Neural cell (in vitro differentiated cells): ENCODE data around the gene DALRD3. TPM values are rescaled to one million over a fixed set of nuclear protein-coding genes. Genes with fewer than 3 reads are reported as not detected.
A peak's percentile ranks its signal among the peaks of the same experiment; 100 is the strongest.
"Not testable (repeated sequence)": the region's sequence is repeated elsewhere in the genome, so short reads cannot be mapped to it uniquely, and the experiment has no call there.

Source experiments
- H2AFZ ChIP-seq: fragments of 200-600, 300-800 bp; sonication (generic), shearing (Covaris generic); 2 replicates; pipeline ENCODE4 v1.6.0; 2014; ENCODE audit warnings: low read depth, mild to moderate bottlenecking, antibody characterized with exemption, low read length, moderate library complexity
- H3F3A ChIP-seq: fragments of 200-600 bp; shearing (Covaris generic); 2 replicates; pipeline ENCODE4 v1.6.1; 2016; ENCODE audit warnings: mild to moderate bottlenecking, moderate library complexity, mixed read lengths, antibody characterized with exemption, low read length; ENCODE audit not compliant: insufficient read depth, poor library complexity, severe bottlenecking
- H3K27ac ChIP-seq: fragments of 200-600, 300-800 bp; sonication (generic), shearing (Covaris generic); 2 replicates; pipeline ENCODE4 v1.5.1; 2014; ENCODE audit warnings: mild to moderate bottlenecking, low read length, moderate library complexity
- H3K27me3 ChIP-seq: fragments of 300-800, 200-600 bp; sonication (generic), shearing (Covaris generic); 2 replicates; pipeline ENCODE4 v1.6.0; 2014; ENCODE audit warnings: mild to moderate bottlenecking, low read depth, low read length, moderate library complexity; ENCODE audit not compliant: insufficient read depth
- H3K36me3 ChIP-seq: fragments of 300-800, 200-600 bp; sonication (generic), shearing (Covaris generic); 2 replicates; pipeline ENCODE4 v1.5.1; 2014; ENCODE audit warnings: mild to moderate bottlenecking, antibody characterized with exemption, low read length, moderate library complexity; ENCODE audit not compliant: insufficient read depth
- H3K4me2 ChIP-seq: fragments of 300-800, 200-600 bp; sonication (generic), shearing (Covaris generic); 2 replicates; pipeline ENCODE4 v1.6.0; 2014; ENCODE audit warnings: mild to moderate bottlenecking, low read length
- H3K4me3 ChIP-seq: fragments of 300-800, 200-600 bp; sonication (generic), shearing (Covaris generic); 2 replicates; pipeline ENCODE4 v1.5.1; 2014; ENCODE audit warnings: mild to moderate bottlenecking, low read length, moderate library complexity
- H3K79me2 ChIP-seq: fragments of 200-600 bp; shearing (Covaris generic); replicated peaks from 2 replicates; pipeline ENCODE4 v1.6.0; 2014; ENCODE audit warnings: mild to moderate bottlenecking, low read length, moderate library complexity; ENCODE audit not compliant: insufficient read depth
- H3K9ac ChIP-seq: fragments of 300-800, 200-600 bp; sonication (generic), shearing (Covaris generic); 2 replicates; pipeline ENCODE4 v1.6.1; 2016; ENCODE audit warnings: mild to moderate bottlenecking, low read length, mixed read lengths
- H3K9me2 ChIP-seq: fragments of 200-600 bp; shearing (Covaris generic); 2 replicates; pipeline ENCODE4 v1.6.1; 2016; ENCODE audit warnings: mild to moderate bottlenecking, low read length, mixed read lengths; ENCODE audit not compliant: insufficient read depth
- H3K9me3 ChIP-seq: fragments of 200-600, 300-800 bp; sonication (generic), shearing (Covaris generic); 2 replicates; pipeline ENCODE4 v1.6.1; 2016; ENCODE audit warnings: mild to moderate bottlenecking, mixed run types, low read length, moderate library complexity, mixed read lengths
- H4K20me1 ChIP-seq: fragments of 200-600 bp; shearing (Covaris generic); 2 replicates; pipeline ENCODE4 v1.6.1; 2016; ENCODE audit warnings: mild to moderate bottlenecking, mixed run types; ENCODE audit not compliant: insufficient read depth
- CTCF ChIP-seq: fragments of 450-650 bp; IDR thresholded peaks from 2 replicates; pipeline ENCODE4 v1.5.1; 2014; ENCODE audit warnings: antibody characterized with exemption, mild to moderate bottlenecking, moderate library complexity; ENCODE audit not compliant: poor library complexity, severe bottlenecking
- EP300 ChIP-seq: fragments of 450-650 bp; conservative IDR thresholded peaks from 2 replicates; pipeline ENCODE4 v1.6.1; 2014; ENCODE audit warnings: antibody characterized with exemption, mild to moderate bottlenecking, moderate library complexity; ENCODE audit not compliant: poor library complexity, severe bottlenecking
- EZH2 ChIP-seq: fragments of 200-600, 300-800 bp; shearing (Covaris generic), sonication (generic); IDR thresholded peaks from 2 replicates; pipeline ENCODE4 v1.6.1; 2014; ENCODE audit warnings: antibody characterized with exemption, low read length, borderline replicate concordance, mild to moderate bottlenecking; ENCODE audit not compliant: insufficient read depth, poor library complexity, severe bottlenecking
- MXI1 ChIP-seq: fragments of 450-650 bp; conservative IDR thresholded peaks from 2 replicates; pipeline ENCODE4 v1.6.1; 2014; ENCODE audit warnings: antibody characterized with exemption, mild to moderate bottlenecking; ENCODE audit not compliant: poor library complexity, severe bottlenecking
- POLR2AphosphoS5 ChIP-seq: IDR thresholded peaks from 2 replicates; pipeline ENCODE4 v1.6.1; 2012
- RAD21 ChIP-seq: fragments of 450-650 bp; conservative IDR thresholded peaks from 2 replicates; pipeline ENCODE4 v1.6.1; 2014; ENCODE audit warnings: antibody characterized with exemption, mild to moderate bottlenecking, moderate library complexity
- REST ChIP-seq: IDR thresholded peaks from 2 replicates; pipeline ENCODE4 v1.6.1; 2012; ENCODE audit warnings: borderline replicate concordance
- SMC3 ChIP-seq: fragments of 450-650 bp; conservative IDR thresholded peaks from 2 replicates; pipeline ENCODE4 v1.6.1; 2014; ENCODE audit warnings: antibody characterized with exemption, mild to moderate bottlenecking, moderate library complexity; ENCODE audit not compliant: poor library complexity
- TAF1 ChIP-seq: IDR thresholded peaks from 2 replicates; pipeline ENCODE4 v1.6.1; 2012; ENCODE audit warnings: low read depth
- polyA plus RNA-seq: library from polyadenylated mRNA; depleted of rRNA; stranded (reverse); fragments of >200 nt; gene quantifications from 2 replicates; pipeline ENCODE4 v1.2.3, GENCODE V29; 2014

Gene DALRD3
- polyA plus RNA-seq, 1 donor from 2014 or later = 121 TPM

- Histone ChIP-seq H3K36me3 (no peaks in the 10 kb centered on the region), H3K79me2 (peaks cover 55% of the 10 kb centered on the region), H3K4me3 (peak overlapping the region; percentile 29), H3K9me3 (no peaks in the 10 kb centered on the region), H3K4me2 (no peak overlapping the region), H3F3A (no peaks in the 10 kb centered on the region), H3K27me3 (no peaks in the 10 kb centered on the region), H4K20me1 (peaks cover 6% of the 10 kb centered on the region), H3K9ac (no peak overlapping the region), H2AFZ (no peak overlapping the region), H3K27ac (no peak overlapping the region), H3K9me2 (no peaks in the 10 kb centered on the region)
- no peak for TF ChIP-seq EZH2
- TF ChIP-seq RAD21 = no peak
- TF ChIP-seq EP300 = no peak
- TF ChIP-seq CTCF = no peak
- no peak for TF ChIP-seq SMC3
- TF ChIP-seq MXI1 = no peak
- no peak for TF ChIP-seq TAF1
- no peak for TF ChIP-seq REST
- TF ChIP-seq POLR2AphosphoS5 = no peak
Measured at GRCh38 chr3:49009396-49009795, 9.0 kb downstream of the DALRD3 start.

DNA sequence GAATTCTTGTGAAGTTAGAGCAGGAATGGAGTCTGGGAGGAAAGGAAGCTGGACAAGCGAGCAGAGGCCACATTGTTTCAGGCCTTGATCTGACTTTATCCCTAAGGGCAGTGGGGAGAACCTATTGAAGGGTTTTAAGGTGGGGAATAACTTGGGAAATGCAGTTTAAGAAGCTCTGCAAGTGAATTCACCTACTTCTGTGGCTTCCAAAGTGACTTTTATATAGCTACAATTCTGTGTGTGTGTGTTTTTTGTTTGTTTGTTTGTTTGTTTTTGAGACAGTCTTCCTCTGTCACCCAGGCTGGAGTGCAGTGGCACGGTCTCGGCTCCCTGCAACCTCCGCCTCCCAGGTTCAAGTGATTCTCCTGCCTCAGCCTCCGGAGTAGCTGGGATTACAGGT, 9.8 kb downstream of the DALRD3 start:
- H3K4me2 ChIP-seq = peak overlapping the region; percentile 83
- H3K9me3 ChIP-seq, H2AFZ ChIP-seq, H4K20me1 ChIP-seq, H3K36me3 ChIP-seq, H3K9me2 ChIP-seq, H3F3A ChIP-seq, H3K27me3 ChIP-seq: not testable (repeated sequence)
- H3K27ac ChIP-seq = peak overlapping the region; percentile 95
- peak overlapping the region; percentile 100 for H3K4me3 ChIP-seq
- peaks cover 50% of the 10 kb centered on the region for H3K79me2 ChIP-seq
- peak overlapping the region; percentile 100 for H3K9ac ChIP-seq

- no peaks in the 10 kb centered on the region for H3K27me3 ChIP-seq
- peak overlapping the region; percentile 65 for H2AFZ ChIP-seq
- TF ChIP-seq REST (no peak), CTCF (no peak), TAF1 (no peak), RAD21 (no peak)
- H3F3A ChIP-seq = no peaks in the 10 kb centered on the region
- H3K36me3 ChIP-seq = no peaks in the 10 kb centered on the region
- H3K4me3 ChIP-seq = peak overlapping the region; percentile 100
- H4K20me1 ChIP-seq = peaks cover 4% of the 10 kb centered on the region
- peak overlapping the region; percentile 83 for H3K4me2 ChIP-seq
- peak overlapping the region; percentile 100 for H3K9ac ChIP-seq
- peaks cover 43% of the 10 kb centered on the region for H3K79me2 ChIP-seq
- H3K27ac ChIP-seq = peak overlapping the region; percentile 95
- H3K9me3 ChIP-seq = no peaks in the 10 kb centered on the region
- H3K9me2 ChIP-seq = no peaks in the 10 kb centered on the region
Measured at GRCh38 chr3:49007771-49008528, 10.4 kb downstream of the DALRD3 start.
